ENCODE measurements around the gene ADNP. TPM values are rescaled to one million over a fixed set of nuclear protein-coding genes. Genes with fewer than 3 reads are reported as not detected.

Gene ADNP
- total and polyA plus RNA-seq, 2 of the 13 experiments (the other 11 are each of a cell fraction or from before 2014, with no cell fraction given) = 21.0 to 21.5 TPM

GRCh38 chr20:50891138-50891537, 40.1 kb downstream of the ADNP start:
- H2AFZ ChIP-seq (ENCODE audit: low read length) = no peak overlapping the region
- H3K4me3 ChIP-seq (replicated peaks in 1 of 3; ENCODE audit: insufficient read depth in 1 of 3, low read depth in 2 of 3, low read length in 3 of 3) = no peak overlapping the region
- no TSS peak for BruUV-seq (replicated peaks)
- H3K36me3 ChIP-seq (replicated peaks in 1 of 2; ENCODE audit: control insufficient read depth in 1 of 2, insufficient read depth in 2 of 2, low read length in 2 of 2) = peaks cover 23 to 56% of the 10 kb centered on the region in 2 experiments
- no peak overlapping the region for H3K27ac ChIP-seq (ENCODE audit: extremely low read length, insufficient read depth, low read length)
- POLR2A ChIA-PET = no interaction called here
- no peak overlapping the region for H3K4me2 ChIP-seq (ENCODE audit: low read depth, low read length)
- intact Hi-C loops (cut with micrococcal nuclease; ENCODE audit: unreplicated experiment) (no loop called here), in situ Hi-C loops (cut with HindIII; ENCODE audit: extremely low pct_ligation_motif_present, low pct_unique_long_range_greater_than_20kb) (no loop called here)
- no peaks in the 10 kb centered on the region for H3K9me3 ChIP-seq (ENCODE audit: low read length)
- DNase-seq (ENCODE audit: low spot score) = no peak
- TF ChIP-seq AGO2 (optimal IDR thresholded peaks at IDR 0.05; ENCODE audit: low read depth, low read length) (peak; percentile 64), NPAS2 (CRISPR knock-in tag; IDR thresholded peaks at IDR 0.05; ENCODE audit: borderline replicate concordance) (no peak), ZNF841 (CRISPR knock-in tag; IDR thresholded peaks at IDR 0.05; ENCODE audit: borderline replicate concordance) (no peak), NR0B2 (CRISPR knock-in tag; IDR thresholded peaks at IDR 0.05) (0 out of 2 replicates have a peak, but pooled peaks have one; percentile 45), POLR2A (IDR thresholded peaks at IDR 0.05; ENCODE audit: insufficient read depth in 1 of 2, low read depth in 2 of 2, low read length in 2 of 2) (peak in 1 of 2 experiments; percentile 41; a peak in 1 of 4 replicates), RBM22 (optimal IDR thresholded peaks at IDR 0.05; ENCODE audit: low read length) (peak; percentile 35), ZNF318 (CRISPR knock-in tag; IDR thresholded peaks at IDR 0.05) (0 out of 2 replicates have a peak, but pooled peaks have one; percentile 41), CREB1 (IDR thresholded peaks at IDR 0.05) (peak; percentile 23; the same call in 1 of the 2 replicates), CREB1 (CRISPR knock-in tag; IDR thresholded peaks at IDR 0.05) (no peak), HNRNPH1 (optimal IDR thresholded peaks at IDR 0.05; ENCODE audit: low read depth, low read length) (no peak), ZC3H13 (CRISPR knock-in tag; IDR thresholded peaks at IDR 0.05) (peak; percentile 74)
- 94% methylated on average over 5 of the region's 5 CpGs for WGBS (ENCODE audit: low lambda C conversion rate)
- no peak for ATAC-seq
- no peaks in the 10 kb centered on the region for H3K79me2 ChIP-seq (ENCODE audit: insufficient read depth, low read length)
- H3K27me3 ChIP-seq (ENCODE audit: control insufficient read depth in 1 of 2, insufficient read depth in 2 of 2, low read length in 2 of 2) = no peaks in the 10 kb centered on the region
- H4K20me1 ChIP-seq (ENCODE audit: insufficient read depth, low read length) = peaks cover 6% of the 10 kb centered on the region; the same call in 1 of the 2 replicates
- CTCF ChIA-PET (ENCODE audit: low intra/inter-chr PET ratio, low total read pairs) = no interaction called here
- H3K4me1 ChIP-seq (ENCODE audit: insufficient read depth, low read length) = peaks cover 17% of the 10 kb centered on the region
- H3K9ac ChIP-seq (ENCODE audit: insufficient read depth, low read depth, low read length) = no peak overlapping the region
- no peak for FAIRE-seq

Measured in HepG2 (cell line).